Stimulated activated CD4-positive, alpha-beta T cell treated with anti-CD3 and anti-CD28 coated beads, Interleukin-4, amount 100 ng/mL, for 1 hour (primary cell): Measurements from ENCODE around the gene SPATS1.

Experiments used
- DNase-seq: peaks from one replicate; pipeline ENCODE4 v3.0.0-alpha.2; 2020

The SPATS1 gene

GRCh38 chr6:44342489-44342888, at the start of gene SPATS1:
TSS of gene SPATS1 (plus strand) at chr6:44342650. CDS start at chr6:44343096, 446 bp downstream.
- no peak for DNase-seq

- DNase-seq, result no peak
These were observed 49.6 kb upstream of the SPATS1 start for GRCh38 chr6:44292661-44293365.

GRCh38 chr6:44294832-44295791, 47.3 kb upstream of the SPATS1 start:
- no peak for DNase-seq

DNA sequence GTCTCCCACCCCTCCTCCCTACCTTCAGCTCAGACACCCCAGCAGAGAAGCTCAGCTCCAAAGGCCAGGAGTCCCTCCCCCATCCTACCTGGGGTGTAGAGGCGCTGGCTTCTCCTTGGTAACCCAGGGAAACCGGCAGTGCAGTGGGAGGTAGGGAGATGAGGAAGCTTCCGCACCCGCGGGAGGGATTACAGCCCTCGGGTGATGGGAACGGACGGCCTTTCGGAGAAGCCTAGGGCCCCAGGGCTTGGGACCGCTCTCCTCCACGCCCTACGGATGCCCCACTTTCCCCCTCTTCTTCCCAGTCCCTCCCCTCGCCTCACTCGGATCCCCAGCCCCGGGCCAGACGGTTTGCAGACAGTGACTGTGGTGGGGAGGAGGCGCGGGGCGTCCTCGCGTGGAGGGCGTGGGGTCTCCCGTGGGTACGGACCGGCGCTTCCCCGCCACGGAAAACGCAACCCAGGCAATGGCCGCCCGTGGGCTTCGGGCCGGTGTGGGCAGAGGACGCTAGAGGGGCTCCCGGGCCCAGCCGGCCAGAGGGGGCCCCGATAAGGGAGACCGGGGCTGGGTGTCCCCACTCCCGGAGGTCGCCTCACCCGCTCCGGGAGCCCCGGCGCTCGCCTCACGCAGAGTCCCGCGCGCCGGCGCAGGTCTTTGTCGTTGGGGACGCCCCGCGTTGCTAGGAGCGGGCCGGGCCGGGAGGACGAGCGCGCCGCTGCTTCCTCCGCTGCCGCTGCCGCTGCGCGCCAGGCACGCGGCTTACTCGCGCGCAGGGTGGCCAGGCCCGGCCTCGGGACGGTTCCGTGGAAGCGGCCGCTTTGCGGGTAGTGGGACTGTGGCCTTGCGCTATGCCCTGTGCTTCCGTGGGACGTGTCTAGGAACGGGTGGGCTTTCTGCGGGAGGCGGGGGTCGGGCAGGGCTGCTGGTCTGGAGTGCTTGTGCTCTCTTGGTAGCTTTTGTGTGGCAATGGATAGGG, 45.1 kb upstream of the SPATS1 start:
- DNase-seq, result peak; percentile 64

DNA sequence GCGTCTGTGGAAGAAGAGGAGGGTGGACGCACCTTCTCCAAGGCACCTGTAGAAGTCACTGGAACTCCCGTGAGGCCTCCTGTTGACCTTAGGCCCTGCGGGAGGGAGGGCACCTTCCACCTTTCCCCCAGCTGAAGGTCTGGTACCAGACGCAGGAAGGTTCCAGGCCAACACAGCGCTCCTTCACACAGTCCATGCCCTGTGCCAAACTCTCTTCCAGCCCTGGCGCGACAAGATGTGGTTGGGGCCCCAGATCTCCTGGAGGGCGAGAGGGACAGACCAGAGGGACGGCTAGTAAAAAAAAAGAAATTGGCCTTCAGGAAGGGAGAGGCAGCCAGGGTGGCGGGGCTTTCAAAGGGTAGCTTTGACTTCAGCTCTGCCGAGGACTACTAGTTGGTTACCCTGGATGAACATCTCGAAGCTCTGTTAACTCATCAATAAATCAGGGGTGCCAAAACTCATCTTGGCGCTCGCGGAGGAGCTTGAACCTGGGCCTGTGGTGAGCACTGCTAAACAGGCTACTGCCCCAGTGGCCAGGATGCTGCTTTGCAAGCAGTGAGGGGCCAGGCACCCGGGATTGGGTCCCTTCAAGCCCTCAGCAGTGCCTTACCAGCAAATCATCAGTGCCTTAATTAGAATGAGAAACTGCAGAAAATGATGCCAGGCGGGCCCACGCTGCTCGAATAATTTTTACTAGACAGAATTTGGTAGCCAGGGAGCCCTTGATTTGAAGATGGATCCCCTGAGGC, 44.2 kb upstream of the SPATS1 start:
- DNase-seq, result no peak

DNA sequence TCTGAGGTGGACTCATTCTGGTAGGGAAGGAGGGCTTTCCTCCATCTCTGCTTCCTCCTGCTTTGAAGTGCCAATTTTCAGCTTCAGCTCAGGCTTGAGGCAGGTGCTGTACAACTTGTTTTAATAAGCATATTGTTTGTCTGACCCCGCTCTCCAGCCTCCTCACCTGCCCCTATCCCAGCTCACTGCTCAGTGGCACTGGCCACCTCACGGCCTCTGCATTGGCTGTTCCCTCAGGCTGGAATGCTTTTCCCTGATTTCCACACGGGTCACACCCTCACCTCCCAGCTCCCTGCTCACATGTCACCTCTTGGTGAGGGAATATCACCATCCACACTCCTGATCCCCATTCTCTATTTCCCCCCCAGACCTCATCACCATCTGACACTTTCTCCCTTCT, 43.6 kb upstream of the SPATS1 start:
- DNase-seq, result no peak

- DNase-seq, result no peak
These were observed 42.1 kb upstream of the SPATS1 start for GRCh38 chr6:44300292-44300823.

GRCh38 chr6:44301106-44301505, 41.3 kb upstream of the SPATS1 start:
- no peak for DNase-seq

GRCh38 chr6:44301782-44302564, 40.5 kb upstream of the SPATS1 start:
- DNase-seq, result no peak

- DNase-seq, result no peak
These were observed 39.6 kb upstream of the SPATS1 start for GRCh38 chr6:44302856-44303255.

DNA sequence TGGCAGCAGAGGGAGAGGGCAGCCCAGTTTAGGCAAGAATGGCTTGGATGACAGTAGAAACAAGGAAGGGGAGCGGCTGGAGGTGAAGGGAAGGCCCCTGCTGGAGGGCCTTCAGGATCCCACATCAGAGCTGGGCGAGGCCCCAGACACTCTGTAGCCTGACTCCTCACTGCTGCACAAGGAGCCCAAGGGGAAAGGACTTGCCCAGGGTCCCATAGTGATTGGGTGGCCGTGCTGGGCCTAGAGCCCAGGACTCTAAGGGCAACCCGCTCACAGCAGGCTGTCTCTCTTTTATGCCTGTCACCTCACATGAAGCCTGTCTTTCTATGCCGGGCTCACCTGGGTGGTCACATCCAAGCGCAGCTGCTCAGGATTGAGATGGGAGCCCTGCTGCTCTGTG, 38.6 kb upstream of the SPATS1 start:
- no peak for DNase-seq

- DNase-seq, result peak; percentile 51
These were observed 37.9 kb upstream of the SPATS1 start for GRCh38 chr6:44304282-44305199.

- no peak for DNase-seq
These were observed 37.2 kb upstream of the SPATS1 start for GRCh38 chr6:44305200-44305725.

DNA sequence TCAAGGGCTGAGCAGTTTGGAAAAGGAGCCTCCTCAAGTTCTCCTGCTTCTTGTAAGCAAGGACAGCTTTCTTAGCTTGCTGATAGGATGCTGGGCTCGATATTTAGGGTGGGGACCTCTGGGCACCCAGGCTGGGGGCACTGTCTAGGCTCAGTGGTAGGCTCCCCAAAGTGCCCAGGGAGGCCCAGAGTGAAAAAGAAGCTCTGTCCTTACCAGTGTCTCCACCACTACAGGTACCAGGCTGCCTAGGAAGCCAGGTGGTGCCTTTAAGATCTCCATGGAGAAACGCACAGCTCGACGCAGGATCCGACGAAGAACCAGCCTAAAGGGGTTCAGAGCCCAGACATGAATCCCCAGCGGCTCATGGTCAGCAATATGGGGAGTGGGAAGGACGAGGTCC, 35.7 kb upstream of the SPATS1 start:
- no peak for DNase-seq

- DNase-seq, result no peak
These were observed 35.2 kb upstream of the SPATS1 start for GRCh38 chr6:44307217-44307616.

DNA sequence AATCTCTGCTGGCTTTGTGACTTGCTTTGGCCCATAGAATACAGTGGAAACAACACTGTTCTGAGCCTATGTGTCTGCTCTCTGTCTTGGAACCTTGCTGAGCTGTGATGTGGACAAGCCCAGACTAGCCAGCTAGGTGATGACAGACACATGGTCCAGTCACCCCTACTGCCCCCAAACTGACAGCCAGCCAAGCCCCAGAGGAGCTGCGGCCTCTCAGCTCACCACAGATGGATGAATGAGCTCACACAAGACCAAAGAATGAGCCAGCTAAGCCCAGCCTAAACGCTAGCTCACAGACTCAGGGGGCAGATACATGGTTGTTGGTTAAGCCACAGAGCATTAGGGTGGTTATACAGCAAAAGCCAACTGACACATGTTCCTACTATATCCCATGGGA, 33.4 kb upstream of the SPATS1 start:
- DNase-seq, result no peak

DNA sequence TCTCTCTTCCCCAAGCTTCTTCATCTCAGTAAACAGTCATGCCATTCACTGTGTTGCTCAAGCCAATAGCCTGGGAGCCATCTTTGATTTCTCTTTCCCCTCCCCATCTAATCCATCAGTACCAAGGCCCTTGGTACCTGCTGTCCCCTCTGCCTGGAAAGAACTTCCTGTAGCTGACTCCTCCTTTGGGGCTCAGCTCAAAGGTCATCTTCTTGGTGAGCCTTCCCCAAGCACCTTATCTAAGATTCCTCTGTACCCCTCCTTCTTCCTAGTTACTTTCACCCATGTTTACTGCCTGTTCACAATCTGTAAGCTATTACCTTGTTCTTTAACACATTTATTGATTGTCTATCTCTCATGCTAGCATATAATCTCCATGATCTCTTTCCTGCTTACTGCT, 32.8 kb upstream of the SPATS1 start:
- no peak for DNase-seq

DNA sequence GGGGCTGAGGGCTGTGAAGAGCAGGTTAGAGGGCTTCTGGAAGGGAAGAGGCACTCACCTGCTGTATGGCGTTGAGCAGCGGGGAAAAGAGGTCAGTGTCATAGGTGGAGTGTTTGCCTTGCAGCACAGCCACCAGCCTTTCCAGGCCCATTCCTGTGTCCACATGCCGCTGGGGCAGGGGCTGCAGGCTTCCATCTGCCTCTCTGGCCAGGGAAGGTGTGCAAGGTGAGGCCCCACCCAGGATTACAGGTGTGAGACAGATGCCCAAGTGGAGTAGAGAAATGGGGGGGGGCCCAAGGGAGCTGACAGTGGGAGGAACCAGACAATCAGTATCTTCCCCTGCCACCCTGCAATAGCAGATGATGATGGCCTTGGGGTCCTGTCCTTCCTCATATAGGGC, 32.2 kb upstream of the SPATS1 start:
- DNase-seq, result no peak

- no peak for DNase-seq
These were observed 31.1 kb upstream of the SPATS1 start for GRCh38 chr6:44311304-44311703.

DNA sequence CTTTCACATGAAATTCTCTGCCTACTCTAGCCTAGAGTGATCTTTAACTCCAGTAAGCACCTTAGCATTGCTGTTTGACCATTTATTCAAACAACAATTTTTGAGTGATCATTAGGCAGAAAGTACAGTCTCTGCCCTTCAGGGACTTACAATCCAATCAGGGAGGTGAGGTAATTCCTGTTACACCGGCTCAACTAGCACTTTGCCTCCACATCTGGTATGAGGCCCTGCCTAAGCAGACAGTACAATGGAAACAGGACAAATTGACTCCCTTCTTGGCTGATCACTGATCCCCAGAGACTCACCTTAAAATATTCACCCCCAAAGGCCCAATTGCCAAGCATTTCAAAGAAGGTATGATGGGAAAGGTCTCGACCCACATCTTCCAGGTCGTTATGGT, 30.7 kb upstream of the SPATS1 start:
- DNase-seq, result no peak
